Retina (tissue), 1 donor: ENCODE results near the gene CCDC102B.
"Not testable (repeated sequence)": the region's sequence is repeated elsewhere in the genome, so short reads cannot be mapped to it uniquely, and the experiment has no call there.

Experiments used
- DNase-seq: peaks from one replicate; pipeline ENCODE4 v3.0.0-alpha.2; 2016

The CCDC102B gene

GRCh38 chr18:68916734-68917133, 118.9 kb downstream of the CCDC102B start:
- DNase-seq, result no peak

DNA sequence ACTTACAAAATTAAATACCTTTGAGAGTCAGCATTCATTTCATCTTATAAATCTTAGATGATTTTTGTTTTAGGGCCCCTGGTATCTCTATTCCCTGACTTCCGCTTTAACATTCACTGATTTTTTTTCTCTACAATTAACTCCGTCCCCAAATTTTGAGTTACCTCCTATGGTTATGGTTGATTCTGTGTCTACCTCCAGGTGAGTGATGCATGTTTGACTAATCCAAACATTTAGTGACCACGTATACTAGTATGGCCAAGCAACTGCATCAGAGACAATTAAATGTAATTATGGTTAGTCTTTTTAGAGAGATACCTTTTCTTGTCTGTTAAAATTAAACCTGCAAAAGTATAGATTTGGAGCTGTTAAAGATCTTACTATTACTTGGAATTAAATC, 120.3 kb downstream of the CCDC102B start:
- no peak for DNase-seq

GRCh38 chr18:68919900-68920299, 122.0 kb downstream of the CCDC102B start:
- no peak for DNase-seq

- no peak for DNase-seq
Measured at GRCh38 chr18:68922392-68922791, 124.5 kb downstream of the CCDC102B start.

DNA sequence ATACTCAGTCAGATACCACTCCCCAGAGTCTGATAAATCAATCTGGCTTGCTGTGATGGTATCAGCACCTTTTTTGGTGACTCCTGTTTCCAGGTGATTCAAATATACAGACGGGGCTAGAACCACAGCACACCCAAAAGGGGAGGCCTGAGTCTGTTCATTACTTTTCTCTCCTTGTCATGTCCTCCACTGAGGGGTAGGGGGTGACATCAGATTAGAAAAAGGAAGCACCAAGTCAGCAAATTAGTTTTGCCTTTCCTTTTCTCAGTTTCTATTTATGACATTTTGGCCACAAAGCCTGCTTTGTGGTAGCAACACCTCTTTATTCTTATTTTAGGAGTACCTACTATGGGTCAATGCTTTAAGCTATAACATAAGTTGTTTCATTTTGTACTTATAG, 127.4 kb downstream of the CCDC102B start:
- DNase-seq, result no peak

GRCh38 chr18:68928762-68929675, 131.1 kb downstream of the CCDC102B start:
- DNase-seq, result no peak

DNA sequence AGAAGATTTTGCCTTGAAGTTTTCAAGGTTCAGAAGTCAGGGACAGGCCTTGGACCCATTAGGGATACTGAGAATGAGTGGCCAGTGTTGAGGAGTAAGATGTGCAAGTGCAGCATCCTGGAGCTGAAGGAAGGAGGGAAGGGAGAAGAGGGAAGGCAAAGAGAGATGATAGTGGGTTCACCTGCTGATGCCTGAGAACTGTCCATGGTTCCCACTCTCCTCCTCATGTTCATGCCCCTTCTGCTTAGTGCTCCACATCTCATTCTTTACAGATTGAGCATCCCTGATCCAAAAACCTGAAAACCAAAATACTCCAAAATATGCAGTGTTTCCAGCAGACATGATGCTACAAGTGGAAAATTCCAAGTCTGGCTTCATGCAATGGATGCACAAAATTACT, 137.8 kb downstream of the CCDC102B start:
- DNase-seq, result no peak

GRCh38 chr18:68937029-68937599, 139.2 kb downstream of the CCDC102B start:
- DNase-seq, result peak; percentile 27

- no peak for DNase-seq
Measured at GRCh38 chr18:68940039-68940438, 142.2 kb downstream of the CCDC102B start.

DNA sequence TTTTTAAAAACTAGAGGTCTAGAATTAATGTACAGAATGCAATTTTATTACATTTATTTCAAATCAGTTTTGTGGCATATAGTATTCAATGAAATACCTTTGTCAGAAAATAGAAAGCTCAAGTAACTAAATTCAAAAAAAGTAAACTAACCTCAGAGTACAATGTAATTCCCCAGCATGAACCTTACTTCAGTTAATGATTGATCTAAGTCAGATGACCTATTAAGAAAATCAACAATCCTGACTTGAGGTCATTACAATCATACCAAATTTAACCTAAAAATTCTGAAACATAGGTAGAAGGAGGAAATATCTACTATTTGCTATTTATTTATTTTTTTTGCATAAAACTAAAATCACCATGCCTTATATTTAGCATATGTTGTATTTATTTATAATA, 142.9 kb downstream of the CCDC102B start:
- no peak for DNase-seq

GRCh38 chr18:68942230-68942629, 144.3 kb downstream of the CCDC102B start:
- no peak for DNase-seq

DNA sequence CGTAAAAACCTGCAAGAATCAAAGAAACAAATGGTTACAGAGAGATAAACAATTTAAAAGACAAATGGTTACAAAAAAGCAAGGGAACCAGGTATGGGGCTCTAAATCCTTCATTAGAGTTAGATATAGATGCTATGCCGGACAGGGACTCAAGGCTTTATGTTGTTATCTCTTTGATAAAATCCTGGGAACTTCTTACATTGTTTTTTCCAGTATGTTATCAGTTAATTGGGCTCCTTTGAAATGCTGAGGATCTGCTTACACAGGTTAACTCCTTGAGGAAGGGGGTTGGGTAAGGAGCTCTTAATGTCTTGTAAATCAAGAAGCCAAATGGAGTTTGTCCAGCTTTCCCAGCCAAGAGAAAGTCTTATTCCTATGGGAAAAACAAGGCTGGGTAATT, 146.0 kb downstream of the CCDC102B start:
- not testable (repeated sequence) for DNase-seq

DNA sequence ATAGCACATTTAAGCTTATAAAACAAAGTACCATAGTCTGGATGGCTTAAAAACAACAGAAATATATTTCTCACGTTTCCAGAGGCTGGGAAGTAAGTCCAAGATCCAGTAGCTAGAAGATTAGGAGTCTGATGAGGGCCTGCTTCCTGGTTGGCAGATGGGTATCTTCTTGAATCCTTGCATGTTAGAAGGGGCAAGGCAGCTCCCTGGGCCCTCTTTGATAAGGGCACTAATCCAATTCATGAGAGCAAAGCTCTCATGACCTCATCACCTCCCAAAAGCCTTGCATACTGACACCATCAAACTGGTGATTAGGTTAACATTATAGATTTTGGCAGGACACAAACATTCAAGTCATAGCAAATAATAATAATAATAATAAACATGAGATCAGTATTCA, 146.4 kb downstream of the CCDC102B start:
- DNase-seq, result no peak

GRCh38 chr18:68944826-68945225, 146.9 kb downstream of the CCDC102B start:
- DNase-seq, result no peak

GRCh38 chr18:68948622-68949021, 150.7 kb downstream of the CCDC102B start:
- DNase-seq, result no peak

- no peak for DNase-seq
Measured at GRCh38 chr18:68954738-68955137, 156.9 kb downstream of the CCDC102B start.

DNA sequence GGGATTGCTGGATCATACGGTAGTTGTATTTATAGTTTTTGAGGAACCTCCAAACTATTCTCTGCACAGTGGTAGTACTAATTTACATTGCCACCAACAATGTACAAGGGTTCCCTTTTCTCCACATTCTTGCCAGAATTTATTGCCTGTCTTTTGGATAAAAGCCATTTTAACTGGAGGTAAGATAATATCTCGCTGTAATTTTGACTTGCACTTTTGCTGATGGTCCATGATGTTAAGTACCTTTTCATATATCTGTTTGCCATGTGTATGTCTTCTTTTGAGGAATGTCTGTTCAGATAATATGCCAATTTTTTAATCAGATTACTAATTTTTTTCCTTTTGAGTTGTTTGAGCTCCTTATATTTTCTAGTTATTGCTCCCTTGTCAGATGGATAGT, 158.8 kb downstream of the CCDC102B start:
- DNase-seq, result no peak

GRCh38 chr18:68960355-68960754, 162.5 kb downstream of the CCDC102B start:
- DNase-seq, result no peak

DNA sequence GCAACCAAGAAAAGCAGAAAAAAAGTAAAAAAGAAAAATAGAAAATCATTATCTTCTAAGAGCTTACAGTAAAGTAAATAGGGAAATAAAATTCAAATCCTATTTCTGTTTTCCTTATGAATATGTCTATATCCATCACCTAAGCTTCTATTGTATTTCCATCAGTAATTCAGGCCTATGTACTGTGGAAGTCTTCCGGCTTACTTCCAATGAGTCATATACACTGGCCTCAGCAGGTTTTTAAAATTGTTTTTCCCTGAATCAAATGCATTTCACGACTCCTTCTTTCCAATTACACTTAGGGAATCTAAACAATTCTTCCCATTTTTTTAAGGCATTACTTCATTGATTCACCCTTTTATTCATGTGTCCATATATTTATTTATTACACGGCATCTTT, 164.7 kb downstream of the CCDC102B start:
- DNase-seq, result no peak

DNA sequence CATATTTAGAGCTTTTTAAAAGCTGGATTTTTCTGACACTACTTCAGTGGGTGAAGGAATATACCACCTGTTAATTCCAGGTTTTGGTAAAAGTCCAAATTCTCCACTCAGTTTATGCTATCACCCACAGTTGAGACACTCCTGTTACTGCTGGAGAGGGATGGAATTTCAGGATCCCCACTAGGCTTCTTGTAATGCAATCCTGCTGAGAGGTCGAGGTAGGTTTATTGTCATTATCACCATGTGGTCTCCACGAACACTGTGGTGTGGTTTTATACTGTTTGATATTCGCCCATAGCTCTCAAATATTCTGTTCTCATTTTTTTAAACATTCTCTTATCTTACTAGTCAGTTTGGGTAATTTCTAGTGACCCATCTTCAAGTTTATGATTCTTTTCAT, 167.9 kb downstream of the CCDC102B start:
- DNase-seq, result no peak

DNA sequence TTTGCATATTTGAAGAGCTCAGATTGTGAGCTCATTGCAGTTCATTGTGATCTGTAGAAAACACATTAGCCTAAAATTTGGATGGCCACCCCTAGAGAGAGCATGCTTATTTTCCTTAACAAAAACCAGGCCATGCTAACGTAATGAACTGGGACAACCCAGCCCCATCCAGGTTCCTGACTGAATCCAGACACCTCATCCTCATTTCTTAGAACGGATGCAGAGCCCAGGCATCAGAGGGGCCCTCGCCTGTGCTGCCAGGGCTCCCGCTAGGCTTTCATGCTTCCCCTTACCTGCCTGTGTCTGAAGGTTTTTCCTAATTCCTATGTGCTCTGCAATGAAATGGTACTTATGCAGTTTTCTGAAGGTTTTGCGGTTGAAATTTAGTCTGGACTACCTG, 171.1 kb downstream of the CCDC102B start:
- no peak for DNase-seq

GRCh38 chr18:68972176-68972575, 174.3 kb downstream of the CCDC102B start:
- DNase-seq, result no peak

GRCh38 chr18:68979737-68980136, 181.9 kb downstream of the CCDC102B start:
- no peak for DNase-seq

- DNase-seq, result no peak
Measured at GRCh38 chr18:68983126-68983525, 185.2 kb downstream of the CCDC102B start.

DNA sequence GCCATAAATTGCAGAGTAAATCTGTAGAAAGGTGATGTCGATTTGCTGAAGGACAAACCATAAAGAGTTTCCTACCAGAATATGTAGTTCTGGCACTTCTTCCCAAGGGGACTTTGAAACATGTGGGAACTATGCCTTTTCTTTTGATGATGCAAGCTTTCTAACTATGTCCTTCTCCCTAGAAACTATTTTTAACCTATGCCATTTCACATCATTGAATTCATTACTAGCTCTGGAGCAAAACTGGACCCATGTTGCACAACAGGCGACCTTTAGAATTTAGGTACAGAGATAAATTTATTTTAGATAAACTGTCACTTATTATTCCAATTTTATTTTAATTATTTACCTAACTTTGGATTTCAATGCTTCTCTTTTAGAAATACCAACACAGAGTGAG, 186.5 kb downstream of the CCDC102B start:
- DNase-seq, result no peak
